Activated T-helper 2 cell treated with anti-CD3 and anti-CD28 coated beads, Interferon-gamma antibody, Interleukin-2, Interleukin-4, amounts not matched to agents 10 μg/mL and 5 μg/mL and 100 μg/mL, durations not matched to agents 14 hours and 24 hours and 36 hours (primary cell): ENCODE measurements around the gene KCNQ2. TPM values are rescaled to one million over a fixed set of nuclear protein-coding genes. Genes with fewer than 3 reads are reported as not detected.

ENCODE experiments used
- DNase-seq: peaks from one replicate; pipeline ENCODE4 v3.0.0; 2021; ENCODE audit warnings: low spot score
- H3K27ac Mint-ChIP-seq: one replicate; pipeline ENCODE4 v1.8.0; 2021; ENCODE audit warnings: mixed read lengths
- H3K27me3 Mint-ChIP-seq: one replicate; pipeline ENCODE4 v1.8.0; 2021; ENCODE audit warnings: low read depth, mixed read lengths
- H3K36me3 Mint-ChIP-seq: one replicate; pipeline ENCODE4 v1.8.0; 2021; ENCODE audit warnings: low read depth, mixed read lengths
- H3K4me1 Mint-ChIP-seq: one replicate; pipeline ENCODE4 v1.8.0; 2021; ENCODE audit warnings: low read depth, mixed read lengths
- H3K4me3 Mint-ChIP-seq: one replicate; pipeline ENCODE4 v1.8.0; 2021; ENCODE audit warnings: low read depth, mild to moderate bottlenecking, moderate library complexity, mixed read lengths
- H3K9me3 Mint-ChIP-seq: one replicate; pipeline ENCODE4 v1.8.0; 2021; ENCODE audit warnings: mixed read lengths
- intact Hi-C: fragments of 100-400 bp; cut with micrococcal nuclease; formaldehyde crosslinking; loops from one replicate; pipeline ENCODE4 v1.15.1; 2023
- total RNA-seq: library from RNA; stranded (reverse); gene quantifications from 2 replicates; pipeline ENCODE4 v1.2.3, GENCODE V29; 2022

KCNQ2 gene
- total RNA-seq, 1 donor from 2014 or later, result not detected

DNA sequence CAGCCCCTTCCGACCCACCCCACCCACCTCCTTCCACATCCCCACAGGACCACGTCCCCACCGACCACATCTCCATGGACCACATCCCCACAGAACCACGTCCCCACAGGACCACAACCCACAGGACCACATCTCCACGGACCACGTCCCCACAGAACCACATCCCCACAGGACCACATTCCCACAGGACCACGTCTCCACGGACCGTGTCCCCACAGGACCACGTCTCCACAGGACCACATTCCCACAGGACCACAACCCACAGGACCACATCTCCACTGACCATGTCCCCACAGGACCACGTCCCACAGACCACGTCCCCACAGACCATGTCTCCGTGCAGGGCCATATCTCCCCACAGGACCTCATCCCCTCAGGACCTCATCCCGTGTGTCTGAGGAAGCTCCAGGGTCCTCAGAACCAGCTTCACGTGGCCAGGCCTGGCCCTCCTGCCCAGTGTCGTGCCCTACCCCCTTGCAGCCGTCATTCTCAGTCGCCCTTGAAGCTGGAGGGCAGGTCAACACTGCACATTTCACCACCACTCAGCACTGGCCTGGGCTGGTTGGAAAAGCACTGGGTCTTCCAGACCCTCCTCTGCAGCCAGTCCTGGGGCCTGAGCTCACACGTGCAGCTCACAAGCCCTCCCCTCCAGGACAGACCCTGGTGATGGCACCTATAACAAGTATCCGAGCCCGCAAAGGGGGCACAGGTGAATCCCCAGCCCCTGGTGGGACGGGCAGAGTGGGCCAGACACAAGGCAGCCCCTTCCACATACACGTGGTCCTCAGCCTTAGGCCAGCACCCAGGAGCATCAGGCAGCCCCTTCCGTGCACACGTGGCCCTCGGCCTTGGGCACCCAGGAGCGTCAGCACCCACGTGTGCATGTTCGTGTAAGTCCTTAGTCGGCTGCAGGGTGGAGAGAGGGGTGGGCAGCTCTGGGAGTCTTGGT lies 115.2 kb downstream of the KCNQ2 start:
- H3K9me3 Mint-ChIP-seq, result no peaks in the 10 kb centered on the region
- H3K4me1 Mint-ChIP-seq, result no peaks in the 10 kb centered on the region
- no peak overlapping the region for H3K27ac Mint-ChIP-seq
- no peaks in the 10 kb centered on the region for H3K36me3 Mint-ChIP-seq
- H3K4me3 Mint-ChIP-seq, result no peak overlapping the region
- no peak for DNase-seq
- intact Hi-C loops, result no loop called here
- no peaks in the 10 kb centered on the region for H3K27me3 Mint-ChIP-seq

DNA sequence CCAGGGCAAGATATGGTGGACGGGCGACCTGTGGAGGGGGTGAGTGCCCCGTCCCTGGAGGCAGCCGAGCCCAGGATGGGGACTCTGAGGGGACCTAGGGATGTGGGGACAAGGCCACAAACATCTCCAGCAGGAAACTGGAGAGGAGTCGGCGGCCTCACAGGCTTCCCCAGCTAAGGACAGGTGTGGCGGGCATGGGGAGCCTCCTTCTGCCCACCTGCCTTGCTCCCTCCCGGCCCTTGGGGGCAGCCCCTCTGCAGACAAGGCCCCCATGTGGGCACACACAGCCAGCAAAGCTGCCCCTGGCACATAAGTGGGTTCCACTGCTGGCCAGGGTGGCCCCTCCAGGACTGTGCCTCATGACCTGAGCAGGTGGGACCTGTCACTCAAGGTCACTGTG lies 115.9 kb downstream of the KCNQ2 start:
- intact Hi-C loops, result no loop called here
- DNase-seq, result no peak
- no peaks in the 10 kb centered on the region for H3K9me3 Mint-ChIP-seq
- no peak overlapping the region for H3K4me3 Mint-ChIP-seq
- H3K27ac Mint-ChIP-seq, result no peak overlapping the region
- no peaks in the 10 kb centered on the region for H3K36me3 Mint-ChIP-seq
- H3K27me3 Mint-ChIP-seq, result no peaks in the 10 kb centered on the region
- H3K4me1 Mint-ChIP-seq, result no peaks in the 10 kb centered on the region

DNA sequence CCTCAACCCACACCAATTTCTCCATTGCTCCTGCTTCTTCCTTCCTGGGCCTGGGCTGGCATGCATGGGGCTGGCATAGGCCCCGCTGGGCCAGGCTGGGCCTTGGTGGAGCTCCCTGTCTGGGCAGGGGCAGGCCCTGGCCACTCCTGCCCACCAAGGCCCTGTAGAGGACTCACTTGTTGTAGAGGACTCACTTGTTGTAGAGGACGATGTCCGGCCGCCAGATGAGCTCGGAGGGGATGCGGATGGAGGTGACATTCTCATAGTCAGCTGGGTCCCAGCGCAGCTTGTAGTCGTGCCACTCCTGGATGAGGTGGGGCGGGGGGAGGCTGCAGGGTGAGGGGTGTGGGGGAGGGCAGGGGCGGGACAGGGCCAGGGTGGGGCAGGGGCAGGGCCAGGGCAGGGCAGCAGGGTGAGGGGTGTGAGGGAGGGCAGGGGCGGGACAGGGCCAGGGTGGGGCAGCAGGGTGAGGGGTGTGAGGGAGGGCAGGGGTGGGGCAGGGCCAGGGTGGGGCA lies 116.6 kb downstream of the KCNQ2 start:
- peaks cover 1% of the 10 kb centered on the region for H3K9me3 Mint-ChIP-seq
- H3K4me3 Mint-ChIP-seq, result no peak overlapping the region
- intact Hi-C loops, result no loop called here
- H3K36me3 Mint-ChIP-seq, result no peaks in the 10 kb centered on the region
- no peak for DNase-seq
- no peaks in the 10 kb centered on the region for H3K4me1 Mint-ChIP-seq
- H3K27me3 Mint-ChIP-seq, result no peaks in the 10 kb centered on the region
- no peak overlapping the region for H3K27ac Mint-ChIP-seq

DNA sequence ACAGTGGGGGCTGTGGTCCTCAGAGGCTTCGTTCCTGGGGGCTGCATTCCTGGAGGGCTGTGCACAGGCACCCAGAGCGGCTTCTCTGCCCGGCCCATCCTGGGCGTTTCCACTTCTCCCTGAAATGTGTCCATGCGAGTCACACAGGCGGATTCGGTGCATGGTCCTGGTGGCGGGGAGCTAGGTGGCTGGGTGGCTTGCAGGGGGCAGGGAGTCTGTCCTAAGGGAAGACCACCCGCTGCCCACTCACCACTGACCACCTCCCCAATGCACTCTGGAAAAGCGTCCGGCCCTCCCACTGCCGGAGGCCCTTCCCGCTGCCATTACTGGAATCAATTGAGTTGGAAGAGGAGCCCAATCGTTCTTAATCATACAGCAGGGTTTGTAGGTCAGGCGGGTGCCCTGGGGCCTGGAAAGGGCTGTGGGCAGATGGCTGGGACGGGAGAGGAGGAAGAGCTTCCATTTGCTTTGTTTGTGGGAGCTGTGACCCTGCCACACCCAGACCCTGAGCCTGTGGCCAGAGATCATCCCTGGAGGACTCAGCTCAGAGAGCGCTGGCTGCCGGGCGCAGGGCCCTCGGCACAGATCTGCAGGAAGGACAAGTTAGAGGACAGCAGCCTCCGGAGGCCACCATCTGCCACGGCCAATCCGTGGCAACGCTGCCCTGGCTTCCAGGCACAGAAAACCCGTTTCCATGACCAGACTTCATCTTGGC lies 117.7 kb downstream of the KCNQ2 start:
- Mint-ChIP-seq H3K27me3 (no peaks in the 10 kb centered on the region), H3K36me3 (no peaks in the 10 kb centered on the region), H3K27ac (no peak overlapping the region), H3K4me1 (no peaks in the 10 kb centered on the region), H3K9me3 (peaks cover 9% of the 10 kb centered on the region), H3K4me3 (no peak overlapping the region)
- DNase-seq, result no peak
- intact Hi-C loops, result no loop called here

DNA sequence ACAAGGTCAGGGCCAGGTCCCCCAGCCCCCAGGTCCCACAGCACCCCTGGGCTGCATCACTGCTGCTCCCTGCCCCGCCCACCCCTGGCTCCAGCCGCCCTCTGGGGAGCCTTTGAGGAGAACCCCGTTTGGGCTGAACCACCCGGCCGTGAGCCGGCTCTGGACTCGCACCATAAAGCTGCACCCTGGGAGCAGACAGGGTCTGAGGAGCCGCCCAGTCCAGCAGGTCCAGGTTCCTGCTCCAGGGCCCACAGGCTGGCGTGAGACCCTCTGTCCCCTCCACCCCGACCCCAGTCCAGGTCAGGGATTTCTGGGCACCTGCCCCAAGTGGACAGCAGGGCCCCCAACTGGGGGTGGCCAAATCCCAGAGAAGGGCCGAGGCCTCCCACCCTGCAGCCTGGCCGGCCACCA lies 119.6 kb downstream of the KCNQ2 start:
- Mint-ChIP-seq H3K36me3 (no peaks in the 10 kb centered on the region), H3K4me3 (no peak overlapping the region)
- intact Hi-C loops, result no loop called here

DNA sequence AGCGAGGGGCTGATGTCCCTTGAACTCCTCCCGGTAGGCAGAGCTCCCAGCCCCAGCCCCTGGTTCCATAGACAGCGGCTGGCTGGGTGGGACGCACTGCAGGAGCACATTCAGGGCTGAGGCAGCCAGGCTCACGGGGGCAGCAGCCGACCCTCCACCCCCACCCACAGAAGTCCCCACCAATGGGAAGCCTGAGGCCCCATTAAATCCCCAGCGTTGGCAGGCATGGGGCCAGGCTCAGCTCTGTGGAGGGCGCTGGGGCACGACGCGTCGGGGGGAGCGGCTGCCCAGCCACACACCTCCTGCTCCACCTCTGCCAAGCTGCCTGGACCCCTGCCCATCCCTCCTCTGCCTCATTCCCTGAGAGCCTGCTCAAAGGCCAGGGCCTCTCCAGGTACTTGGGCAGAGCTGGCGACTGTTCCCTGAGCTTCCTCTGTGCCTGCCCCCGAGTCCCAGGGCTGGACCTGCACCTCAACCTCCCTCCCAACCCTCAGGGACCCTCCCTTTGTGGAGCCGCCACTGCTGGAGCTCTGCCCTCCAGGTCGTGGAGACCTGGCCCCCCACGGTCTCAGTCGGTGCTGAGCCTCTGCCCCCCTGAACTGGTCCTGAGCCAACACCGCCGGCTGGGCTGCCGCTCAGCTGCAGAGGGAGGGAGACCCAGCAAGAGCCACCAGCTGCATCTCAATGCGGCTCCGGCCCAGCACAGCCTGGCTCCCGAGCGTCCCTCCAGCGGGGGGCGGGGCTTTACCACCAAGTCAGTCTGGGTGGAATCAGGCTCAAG lies 120.5 kb downstream of the KCNQ2 start:
- no peaks in the 10 kb centered on the region for H3K4me1 Mint-ChIP-seq
- no peak overlapping the region for H3K27ac Mint-ChIP-seq
- H3K9me3 Mint-ChIP-seq, result peaks cover 9% of the 10 kb centered on the region
- DNase-seq, result no peak
- intact Hi-C loops, result no loop called here
- H3K4me3 Mint-ChIP-seq, result no peak overlapping the region
- no peaks in the 10 kb centered on the region for H3K27me3 Mint-ChIP-seq
- H3K36me3 Mint-ChIP-seq, result no peaks in the 10 kb centered on the region

More for the DNA sequence above, 119.6 kb downstream of the KCNQ2 start:
- no peak for DNase-seq
- Mint-ChIP-seq H3K27ac (no peak overlapping the region), H3K27me3 (no peaks in the 10 kb centered on the region), H3K9me3 (peaks cover 9% of the 10 kb centered on the region), H3K4me1 (no peaks in the 10 kb centered on the region)

DNA sequence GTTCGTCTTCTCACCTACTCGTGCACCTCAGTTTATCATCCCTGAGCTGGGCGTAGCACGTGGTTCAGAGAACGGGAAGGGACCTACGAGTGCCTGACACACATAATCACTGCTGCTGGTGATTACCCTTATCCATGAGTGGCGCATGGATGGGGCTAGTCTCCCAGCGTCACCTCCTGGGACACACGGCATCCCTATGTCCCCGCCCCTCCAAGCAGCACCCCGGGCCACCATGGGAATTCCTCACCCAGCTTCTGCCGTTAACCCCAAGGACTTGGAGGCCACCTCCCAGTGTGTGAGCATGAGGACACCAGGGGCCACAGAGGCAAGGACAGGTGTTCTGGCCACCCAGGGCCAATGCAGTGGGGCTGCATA lies 121.1 kb downstream of the KCNQ2 start:
- no peak for DNase-seq
- peaks cover 9% of the 10 kb centered on the region for H3K9me3 Mint-ChIP-seq
- no peaks in the 10 kb centered on the region for H3K4me1 Mint-ChIP-seq
- H3K4me3 Mint-ChIP-seq, result no peak overlapping the region
- H3K27me3 Mint-ChIP-seq, result no peaks in the 10 kb centered on the region
- intact Hi-C loops, result no loop called here
- no peaks in the 10 kb centered on the region for H3K36me3 Mint-ChIP-seq
- H3K27ac Mint-ChIP-seq, result no peak overlapping the region

DNA sequence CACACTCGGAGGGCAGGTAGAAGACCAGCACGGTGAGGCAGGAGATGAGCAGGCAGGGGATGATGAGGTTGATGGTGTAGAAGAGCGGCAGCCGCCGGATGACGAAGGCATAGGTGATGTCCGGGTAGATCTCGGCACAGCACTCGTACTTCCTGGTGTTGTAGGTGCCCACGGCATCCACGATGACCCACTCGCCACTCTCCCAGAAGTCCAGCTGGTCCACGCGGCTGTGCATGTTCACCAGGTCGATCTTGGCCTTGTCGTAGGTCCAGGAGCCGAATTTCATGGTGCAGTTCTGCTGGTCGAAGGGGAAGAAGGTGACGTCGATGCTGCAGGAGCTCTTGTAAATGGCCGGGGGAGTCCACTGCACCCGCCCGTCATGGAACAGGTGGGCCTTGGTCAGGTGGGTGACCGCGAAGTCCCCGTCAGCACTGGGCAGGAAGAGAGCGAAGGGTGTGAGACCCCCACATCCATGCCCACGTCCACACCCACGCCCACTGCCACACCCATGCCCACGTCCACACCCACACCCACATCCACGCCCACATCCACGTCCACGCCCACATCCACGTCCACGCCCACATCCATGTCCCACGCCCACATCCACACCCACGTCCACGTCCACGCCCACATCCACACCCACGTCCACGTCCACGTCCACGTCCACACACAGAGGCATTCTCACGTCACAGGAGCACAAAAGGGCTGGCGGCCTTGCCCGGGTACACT lies 121.7 kb downstream of the KCNQ2 start:
- intact Hi-C loops, result no loop called here
- Mint-ChIP-seq H3K36me3 (no peaks in the 10 kb centered on the region), H3K27ac (no peak overlapping the region), H3K4me3 (no peak overlapping the region), H3K9me3 (peaks cover 9% of the 10 kb centered on the region), H3K4me1 (no peaks in the 10 kb centered on the region), H3K27me3 (no peaks in the 10 kb centered on the region)
- no peak for DNase-seq

Other genes with a start within 250 kb of the KCNQ2 start
- gene BIRC7, start 236.8 kb downstream of the KCNQ2 start, total RNA-seq, result not detected in 2 replicates
- not detected in 2 replicates for gene NKAIN4, start 218.2 kb downstream of the KCNQ2 start, total RNA-seq
- gene ARFGAP1, start 199.8 kb downstream of the KCNQ2 start, total RNA-seq, result 93.8 and 94.4 TPM in 2 replicates
- gene COL20A1, start 179.5 kb downstream of the KCNQ2 start, total RNA-seq, result not detected in 2 replicates
- gene CHRNA4, start 111.3 kb downstream of the KCNQ2 start, total RNA-seq, result not detected in 2 replicates
- gene EEF1A2, start 26.4 kb upstream of the KCNQ2 start, total RNA-seq, result 1.4 and 2.4 TPM in 2 replicates
- gene PPDPF, start 48.1 kb upstream of the KCNQ2 start, total RNA-seq, result 135 and 143 TPM in 2 replicates
- 0.32 and 0.46 TPM in 2 replicates for gene PTK6, start 64.7 kb upstream of the KCNQ2 start, total RNA-seq
- gene SRMS, start 75.1 kb upstream of the KCNQ2 start, total RNA-seq, result not detected in 2 replicates
- gene FNDC11, start 81.5 kb upstream of the KCNQ2 start, total RNA-seq, result 0.18 and 0.27 TPM in 2 replicates
- 10.3 and 11.5 TPM in 2 replicates for gene HELZ2, start 101.6 kb upstream of the KCNQ2 start, total RNA-seq
- 12.4 and 13.6 TPM in 2 replicates for gene GMEB2, start 154.4 kb upstream of the KCNQ2 start, total RNA-seq
- gene STMN3, start 180.8 kb upstream of the KCNQ2 start, total RNA-seq, result 6.5 and 7.1 TPM in 2 replicates
- gene RTEL1, start 185.7 kb upstream of the KCNQ2 start, total RNA-seq, result 44.0 and 46.9 TPM in 2 replicates
- not detected in 2 replicates for gene TNFRSF6B, start 224.0 kb upstream of the KCNQ2 start, total RNA-seq
- 59.0 and 59.1 TPM in 2 replicates for gene ARFRP1, start 235.3 kb upstream of the KCNQ2 start, total RNA-seq
- 29.0 and 36.1 TPM in 2 replicates for gene ZGPAT, start 235.4 kb upstream of the KCNQ2 start, total RNA-seq